HEK293 (cell line): ENCODE data around the gene ZNF416.

Experiments used
- OVOL3 ChIP-seq: fragments of 450-650 bp; formaldehyde crosslinking; IDR thresholded peaks from 2 replicates; pipeline ENCODE4 v1.5.1; 2016; ENCODE audit warnings: missing biosample characterization, missing genetic modification characterization
- ZNF24 ChIP-seq: fragments of 450-650 bp; formaldehyde crosslinking; IDR thresholded peaks from 2 replicates; pipeline ENCODE4 v1.5.1; 2016; ENCODE audit warnings: missing biosample characterization, missing genetic modification characterization
- ZNF707 ChIP-seq: fragments of 450-650 bp; formaldehyde crosslinking; IDR thresholded peaks from 2 replicates; pipeline ENCODE4 v1.5.1; 2016; ENCODE audit warnings: missing biosample characterization, missing genetic modification characterization
- TF ChIP-seq, protein P1 (sequence below): fragments of 450-650 bp; formaldehyde crosslinking; IDR thresholded peaks from 2 replicates; pipeline ENCODE4 v1.5.1; 2017; ENCODE audit warnings: missing biosample characterization, mild to moderate bottlenecking, missing genetic modification characterization, moderate library complexity
- TF ChIP-seq, protein P2 (sequence below): fragments of 450-650 bp; formaldehyde crosslinking; IDR thresholded peaks from 2 replicates; pipeline ENCODE4 v1.5.1; 2016; ENCODE audit warnings: missing biosample characterization, missing genetic modification characterization
- TF ChIP-seq, protein P3 (sequence below): fragments of 450-650 bp; formaldehyde crosslinking; IDR thresholded peaks from 2 replicates; pipeline ENCODE4 v1.5.1; 2016; ENCODE audit warnings: missing biosample characterization, missing genetic modification characterization, low read depth

- TF ChIP-seq ZNF707 (tag by site-specific recombination) = no peak
- TF ChIP-seq, protein P1, sequence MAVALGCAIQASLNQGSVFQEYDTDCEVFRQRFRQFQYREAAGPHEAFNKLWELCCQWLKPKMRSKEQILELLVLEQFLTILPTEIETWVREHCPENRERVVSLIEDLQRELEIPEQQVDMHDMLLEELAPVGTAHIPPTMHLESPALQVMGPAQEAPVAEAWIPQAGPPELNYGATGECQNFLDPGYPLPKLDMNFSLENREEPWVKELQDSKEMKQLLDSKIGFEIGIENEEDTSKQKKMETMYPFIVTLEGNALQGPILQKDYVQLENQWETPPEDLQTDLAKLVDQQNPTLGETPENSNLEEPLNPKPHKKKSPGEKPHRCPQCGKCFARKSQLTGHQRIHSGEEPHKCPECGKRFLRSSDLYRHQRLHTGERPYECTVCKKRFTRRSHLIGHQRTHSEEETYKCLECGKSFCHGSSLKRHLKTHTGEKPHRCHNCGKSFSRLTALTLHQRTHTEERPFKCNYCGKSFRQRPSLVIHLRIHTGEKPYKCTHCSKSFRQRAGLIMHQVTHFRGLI (tag by site-specific recombination) = no peak
- no peak for TF ChIP-seq OVOL3
- TF ChIP-seq, protein P2, sequence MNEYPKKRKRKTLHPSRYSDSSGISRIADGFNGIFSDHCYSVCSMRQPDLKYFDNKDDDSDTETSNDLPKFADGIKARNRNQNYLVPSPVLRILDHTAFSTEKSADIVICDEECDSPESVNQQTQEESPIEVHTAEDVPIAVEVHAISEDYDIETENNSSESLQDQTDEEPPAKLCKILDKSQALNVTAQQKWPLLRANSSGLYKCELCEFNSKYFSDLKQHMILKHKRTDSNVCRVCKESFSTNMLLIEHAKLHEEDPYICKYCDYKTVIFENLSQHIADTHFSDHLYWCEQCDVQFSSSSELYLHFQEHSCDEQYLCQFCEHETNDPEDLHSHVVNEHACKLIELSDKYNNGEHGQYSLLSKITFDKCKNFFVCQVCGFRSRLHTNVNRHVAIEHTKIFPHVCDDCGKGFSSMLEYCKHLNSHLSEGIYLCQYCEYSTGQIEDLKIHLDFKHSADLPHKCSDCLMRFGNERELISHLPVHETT (tag by site-specific recombination) = no peak
- TF ChIP-seq ZNF24 (tag by site-specific recombination) = no peak
- TF ChIP-seq, protein P3, sequence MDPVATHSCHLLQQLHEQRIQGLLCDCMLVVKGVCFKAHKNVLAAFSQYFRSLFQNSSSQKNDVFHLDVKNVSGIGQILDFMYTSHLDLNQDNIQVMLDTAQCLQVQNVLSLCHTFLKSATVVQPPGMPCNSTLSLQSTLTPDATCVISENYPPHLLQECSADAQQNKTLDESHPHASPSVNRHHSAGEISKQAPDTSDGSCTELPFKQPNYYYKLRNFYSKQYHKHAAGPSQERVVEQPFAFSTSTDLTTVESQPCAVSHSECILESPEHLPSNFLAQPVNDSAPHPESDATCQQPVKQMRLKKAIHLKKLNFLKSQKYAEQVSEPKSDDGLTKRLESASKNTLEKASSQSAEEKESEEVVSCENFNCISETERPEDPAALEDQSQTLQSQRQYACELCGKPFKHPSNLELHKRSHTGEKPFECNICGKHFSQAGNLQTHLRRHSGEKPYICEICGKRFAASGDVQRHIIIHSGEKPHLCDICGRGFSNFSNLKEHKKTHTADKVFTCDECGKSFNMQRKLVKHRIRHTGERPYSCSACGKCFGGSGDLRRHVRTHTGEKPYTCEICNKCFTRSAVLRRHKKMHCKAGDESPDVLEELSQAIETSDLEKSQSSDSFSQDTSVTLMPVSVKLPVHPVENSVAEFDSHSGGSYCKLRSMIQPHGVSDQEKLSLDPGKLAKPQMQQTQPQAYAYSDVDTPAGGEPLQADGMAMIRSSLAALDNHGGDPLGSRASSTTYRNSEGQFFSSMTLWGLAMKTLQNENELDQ (tag by site-specific recombination) = no peak
These were observed 2.0 kb downstream of the ZNF416 start for GRCh38 chr19:57576661-57577060.
